K562 (cell line): ENCODE results near the gene LRRC19. TPM values are rescaled to one million over a fixed set of nuclear protein-coding genes. Genes with fewer than 3 reads are reported as not detected.

ENCODE experiments used
- CHD4 ChIP-seq: fragments of 200-600 bp; sonication (generic); IDR thresholded peaks from 3 replicates; pipeline ENCODE4 v1.6.1; 2012; ENCODE audit warnings: low read depth, mild to moderate bottlenecking, mixed read lengths, low read length, inconsistent platforms; ENCODE audit not compliant: insufficient read depth, insufficient replicate concordance, poor library complexity, severe bottlenecking
- ETV1 ChIP-seq: fragments of 450-650 bp; conservative IDR thresholded peaks from 2 replicates; pipeline ENCODE4 v1.6.1; 2016; ENCODE audit warnings: missing genetic modification characterization, control low read depth, low read depth, missing compliant biosample characterization
- GATAD2A ChIP-seq: fragments of 450-650 bp; IDR thresholded peaks from 2 replicates; pipeline ENCODE4 v1.6.1; 2017
- KDM4B ChIP-seq, 2 experiments: fragments of 450-650 bp in 1 of 2; sonication (generic) in 1 of 2; IDR thresholded peaks; 2 replicates each; pipeline ENCODE4 v1.6.1; 2016 to 2017; ENCODE audit warnings: borderline replicate concordance in 2 of 2, antibody characterized with exemption in 1 of 2, low read depth in 1 of 2, mild to moderate bottlenecking in 1 of 2
- RBM17 ChIP-seq: fragments of 200-400 bp; formaldehyde crosslinking; IDR thresholded peaks from 2 replicates; pipeline ENCODE4 v1.6.1; 2017; ENCODE audit warnings: low read depth, mild to moderate bottlenecking, low read length, borderline replicate concordance
- SREBF1 ChIP-seq: fragments of 150-350 bp; IDR thresholded peaks from 2 replicates; pipeline ENCODE4 v1.6.1; 2014; ENCODE audit warnings: antibody characterized with exemption, low read depth, low read length, borderline replicate concordance
- STAG1 ChIP-seq: sonication (generic); formaldehyde crosslinking; IDR thresholded peaks from 2 replicates; pipeline ENCODE4 v1.5.0; 2020; ENCODE audit warnings: missing genetic modification reagents, borderline replicate concordance
- polyA plus RNA-seq, 8 experiments: library from polyadenylated mRNA; depleted of rRNA in 4 of 8; stranded (reverse) in 5 of 8; unstranded in 3 of 8; fragments of >200 nt; fragmentation: Nextera tagmentation in 2 of 8; fragmentation: Illumina TruSeq in 1 of 8; extraction: Ambion mirVana in 2 of 8; extraction: Trizol in 1 of 8; gene quantifications; 2 replicates each; pipeline versions ENCODE4 v1.2.1 to v1.2.3, GENCODE V29; 2011 to 2014; ENCODE audit warnings: inconsistent platforms in 1 of 8, missing spikeins in 1 of 8
- total RNA-seq, 7 experiments: library from RNA; depleted of rRNA in 6 of 7; stranded (reverse); fragments of >200 nt in 6 of 7; fragmentation: Illumina TruSeq in 2 of 7; extraction: Trizol in 2 of 7; gene quantifications; 2 replicates each; pipeline versions ENCODE4 v1.2.1 to v1.2.3, GENCODE V29; 2011 to 2021; ENCODE audit warnings: low replicate concordance in 1 of 7
- TF ChIP-seq, protein P1 (sequence below): fragments of 250-450 bp; sonication (Bioruptor Pico); IDR thresholded peaks from 2 replicates; pipeline ENCODE4 v1.4.0; 2020
- TF ChIP-seq, protein P2 (sequence below): fragments of 250-450 bp; sonication (Bioruptor Pico); IDR thresholded peaks from 2 replicates; pipeline ENCODE4 v1.4.0; 2020; ENCODE audit warnings: mild to moderate bottlenecking, moderate library complexity
- TF ChIP-seq, protein P3 (sequence below): fragments of 250-450 bp; sonication (Bioruptor Pico); IDR thresholded peaks from 2 replicates; pipeline ENCODE4 v1.6.1; 2021; ENCODE audit warnings: mild to moderate bottlenecking

Gene LRRC19
- total and polyA plus RNA-seq, 9 of the 15 experiments (the other 6 are each of a cell fraction or from before 2014, with no cell fraction given): not detected

DNA sequence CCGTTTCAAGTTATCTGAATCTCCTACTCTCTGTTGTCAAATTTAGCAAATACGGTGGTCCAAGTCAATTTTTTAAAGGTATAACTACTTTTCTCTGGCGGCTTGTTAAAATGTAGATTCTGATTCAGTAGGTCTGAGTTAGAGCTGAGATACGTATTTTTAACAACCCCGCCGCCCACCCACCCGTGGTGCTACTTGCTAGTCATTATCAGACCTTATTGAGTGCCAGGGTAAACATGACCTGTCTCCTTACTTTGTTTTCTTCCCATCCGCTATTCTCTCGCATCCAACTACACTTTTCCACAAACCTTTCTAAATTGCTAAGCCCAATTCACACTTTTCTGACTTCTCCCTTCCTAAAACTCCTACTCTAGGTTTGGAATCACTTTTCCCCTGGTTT, 57.7 kb downstream of the LRRC19 start (continued):
- TF ChIP-seq, protein P1, sequence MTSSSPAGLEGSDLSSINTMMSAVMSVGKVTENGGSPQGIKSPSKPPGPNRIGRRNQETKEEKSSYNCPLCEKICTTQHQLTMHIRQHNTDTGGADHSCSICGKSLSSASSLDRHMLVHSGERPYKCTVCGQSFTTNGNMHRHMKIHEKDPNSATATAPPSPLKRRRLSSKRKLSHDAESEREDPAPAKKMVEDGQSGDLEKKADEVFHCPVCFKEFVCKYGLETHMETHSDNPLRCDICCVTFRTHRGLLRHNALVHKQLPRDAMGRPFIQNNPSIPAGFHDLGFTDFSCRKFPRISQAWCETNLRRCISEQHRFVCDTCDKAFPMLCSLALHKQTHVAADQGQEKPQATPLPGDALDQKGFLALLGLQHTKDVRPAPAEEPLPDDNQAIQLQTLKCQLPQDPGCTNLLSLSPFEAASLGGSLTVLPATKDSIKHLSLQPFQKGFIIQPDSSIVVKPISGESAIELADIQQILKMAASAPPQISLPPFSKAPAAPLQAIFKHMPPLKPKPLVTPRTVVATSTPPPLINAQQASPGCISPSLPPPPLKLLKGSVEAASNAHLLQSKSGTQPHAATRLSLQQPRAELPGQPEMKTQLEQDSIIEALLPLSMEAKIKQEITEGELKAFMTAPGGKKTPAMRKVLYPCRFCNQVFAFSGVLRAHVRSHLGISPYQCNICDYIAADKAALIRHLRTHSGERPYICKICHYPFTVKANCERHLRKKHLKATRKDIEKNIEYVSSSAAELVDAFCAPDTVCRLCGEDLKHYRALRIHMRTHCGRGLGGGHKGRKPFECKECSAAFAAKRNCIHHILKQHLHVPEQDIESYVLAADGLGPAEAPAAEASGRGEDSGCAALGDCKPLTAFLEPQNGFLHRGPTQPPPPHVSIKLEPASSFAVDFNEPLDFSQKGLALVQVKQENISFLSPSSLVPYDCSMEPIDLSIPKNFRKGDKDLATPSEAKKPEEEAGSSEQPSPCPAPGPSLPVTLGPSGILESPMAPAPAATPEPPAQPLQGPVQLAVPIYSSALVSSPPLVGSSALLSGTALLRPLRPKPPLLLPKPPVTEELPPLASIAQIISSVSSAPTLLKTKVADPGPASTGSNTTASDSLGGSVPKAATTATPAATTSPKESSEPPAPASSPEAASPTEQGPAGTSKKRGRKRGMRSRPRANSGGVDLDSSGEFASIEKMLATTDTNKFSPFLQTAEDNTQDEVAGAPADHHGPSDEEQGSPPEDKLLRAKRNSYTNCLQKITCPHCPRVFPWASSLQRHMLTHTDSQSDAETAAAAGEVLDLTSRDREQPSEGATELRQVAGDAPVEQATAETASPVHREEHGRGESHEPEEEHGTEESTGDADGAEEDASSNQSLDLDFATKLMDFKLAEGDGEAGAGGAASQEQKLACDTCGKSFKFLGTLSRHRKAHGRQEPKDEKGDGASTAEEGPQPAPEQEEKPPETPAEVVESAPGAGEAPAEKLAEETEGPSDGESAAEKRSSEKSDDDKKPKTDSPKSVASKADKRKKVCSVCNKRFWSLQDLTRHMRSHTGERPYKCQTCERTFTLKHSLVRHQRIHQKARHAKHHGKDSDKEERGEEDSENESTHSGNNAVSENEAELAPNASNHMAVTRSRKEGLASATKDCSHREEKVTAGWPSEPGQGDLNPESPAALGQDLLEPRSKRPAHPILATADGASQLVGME (CRISPR knock-in tag): no peak
- no peak for TF ChIP-seq ETV1 (tag)
- no peak for TF ChIP-seq KDM4B (IDR thresholded peaks at IDR 0.05; ENCODE audit: borderline replicate concordance in 2 of 2, low read depth in 1 of 2)
- TF ChIP-seq, protein P2, sequence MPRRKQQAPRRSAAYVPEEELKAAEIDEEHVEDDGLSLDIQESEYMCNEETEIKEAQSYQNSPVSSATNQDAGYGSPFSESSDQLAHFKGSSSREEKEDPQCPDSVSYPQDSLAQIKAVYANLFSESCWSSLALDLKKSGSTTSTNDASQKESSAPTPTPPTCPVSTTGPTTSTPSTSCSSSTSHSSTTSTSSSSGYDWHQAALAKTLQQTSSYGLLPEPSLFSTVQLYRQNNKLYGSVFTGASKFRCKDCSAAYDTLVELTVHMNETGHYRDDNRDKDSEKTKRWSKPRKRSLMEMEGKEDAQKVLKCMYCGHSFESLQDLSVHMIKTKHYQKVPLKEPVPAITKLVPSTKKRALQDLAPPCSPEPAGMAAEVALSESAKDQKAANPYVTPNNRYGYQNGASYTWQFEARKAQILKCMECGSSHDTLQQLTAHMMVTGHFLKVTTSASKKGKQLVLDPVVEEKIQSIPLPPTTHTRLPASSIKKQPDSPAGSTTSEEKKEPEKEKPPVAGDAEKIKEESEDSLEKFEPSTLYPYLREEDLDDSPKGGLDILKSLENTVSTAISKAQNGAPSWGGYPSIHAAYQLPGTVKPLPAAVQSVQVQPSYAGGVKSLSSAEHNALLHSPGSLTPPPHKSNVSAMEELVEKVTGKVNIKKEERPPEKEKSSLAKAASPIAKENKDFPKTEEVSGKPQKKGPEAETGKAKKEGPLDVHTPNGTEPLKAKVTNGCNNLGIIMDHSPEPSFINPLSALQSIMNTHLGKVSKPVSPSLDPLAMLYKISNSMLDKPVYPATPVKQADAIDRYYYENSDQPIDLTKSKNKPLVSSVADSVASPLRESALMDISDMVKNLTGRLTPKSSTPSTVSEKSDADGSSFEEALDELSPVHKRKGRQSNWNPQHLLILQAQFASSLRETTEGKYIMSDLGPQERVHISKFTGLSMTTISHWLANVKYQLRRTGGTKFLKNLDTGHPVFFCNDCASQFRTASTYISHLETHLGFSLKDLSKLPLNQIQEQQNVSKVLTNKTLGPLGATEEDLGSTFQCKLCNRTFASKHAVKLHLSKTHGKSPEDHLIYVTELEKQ (CRISPR knock-in tag): no peak
- no peak for TF ChIP-seq RBM17
- no peak for TF ChIP-seq CHD4
- no peak for TF ChIP-seq STAG1 (CRISPR knock-in tag)
- TF ChIP-seq, protein P3, sequence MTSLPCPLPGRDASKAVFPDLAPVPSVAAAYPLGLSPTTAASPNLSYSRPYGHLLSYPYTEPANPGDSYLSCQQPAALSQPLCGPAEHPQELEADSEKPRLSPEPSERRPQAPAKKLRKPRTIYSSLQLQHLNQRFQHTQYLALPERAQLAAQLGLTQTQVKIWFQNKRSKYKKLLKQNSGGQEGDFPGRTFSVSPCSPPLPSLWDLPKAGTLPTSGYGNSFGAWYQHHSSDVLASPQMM: no peak
- no peak for TF ChIP-seq GATAD2A
- no peak for TF ChIP-seq SREBF1
